PC-3 (cell line): ENCODE data around the gene TEC. TPM values are rescaled to one million over a fixed set of nuclear protein-coding genes. Genes with fewer than 3 reads are reported as not detected.

Source experiments
- ATAC-seq: fragments of 200-7000 bp; cut with Tn5 transposase; 2 replicates; pipeline ENCODE4 v1.9.1; 2020; ENCODE audit warnings: mild to moderate bottlenecking, moderate library complexity
- BruUV-seq: library from RNA; stranded (reverse); fragments of 400-500 nt; replicated peaks from 2 replicates; lab custom pipeline; 2021; lab: Mats Ljungman, UMichigan
- CTCF ChIA-PET: fragments of 300-600 bp; sonication (Branson Sonifier 250); formaldehyde crosslinking; loops from one replicate; lab custom pipeline; 2022; ENCODE audit warnings: antibody characterized with exemption; lab: Charles Lee
- POLR2A ChIA-PET: fragments of 300-600 bp; sonication (Branson Sonifier 250); formaldehyde crosslinking; loops from one replicate; lab custom pipeline; 2022; ENCODE audit warnings: antibody characterized with exemption; ENCODE audit not compliant: unreplicated experiment; lab: Charles Lee
- DNase-seq: peaks from one replicate; pipeline ENCODE4 v3.0.0-alpha.2; 2015
- H2AFZ ChIP-seq: fragments of 300-600 bp; sonication (generic); 2 replicates; pipeline ENCODE4 v1.6.0; 2016; ENCODE audit warnings: antibody characterized with exemption, low read length
- H3F3A ChIP-seq: fragments of 300-600 bp; sonication (generic); one replicate; pipeline ENCODE4 v1.6.0; 2017; ENCODE audit warnings: antibody characterized with exemption, low read length, control low read depth, mild to moderate bottlenecking; ENCODE audit not compliant: unreplicated experiment
- H3K27ac ChIP-seq: fragments of 300-600 bp; sonication (generic); 2 replicates; pipeline ENCODE4 v1.5.1; 2016; ENCODE audit warnings: mild to moderate bottlenecking, low read length
- H3K27me3 ChIP-seq: fragments of 300-600 bp; sonication (generic); 2 replicates; pipeline ENCODE4 v1.6.1; 2016; ENCODE audit warnings: low read length, mixed read lengths
- H3K36me3 ChIP-seq: fragments of 300-600 bp; sonication (generic); 2 replicates; pipeline ENCODE4 v1.6.1; 2016; ENCODE audit warnings: low read depth, mixed run types, low read length, mixed read lengths
- H3K4me1 ChIP-seq: fragments of 300-600 bp; sonication (generic); 2 replicates; pipeline ENCODE4 v1.5.1; 2016; ENCODE audit warnings: low read length; ENCODE audit not compliant: insufficient read depth
- H3K4me2 ChIP-seq: fragments of 300-600 bp; sonication (generic); 2 replicates; pipeline ENCODE4 v1.6.0; 2016; ENCODE audit warnings: low read length
- H3K4me3 ChIP-seq: fragments of 300-600 bp; sonication (generic); 2 replicates; pipeline ENCODE4 v1.5.1; 2016; ENCODE audit warnings: mild to moderate bottlenecking, low read length, mixed read lengths
- H3K79me2 ChIP-seq: fragments of 300-600 bp; sonication (generic); 2 replicates; pipeline ENCODE4 v1.6.1; 2017; ENCODE audit warnings: low read length, mixed read lengths
- H3K9ac ChIP-seq: fragments of 300-600 bp; sonication (generic); 2 replicates; pipeline ENCODE4 v1.6.0; 2016; ENCODE audit warnings: mild to moderate bottlenecking, low read length
- H3K9me2 ChIP-seq: fragments of 300-600 bp; sonication (generic); replicated peaks from 2 replicates; pipeline ENCODE4 v1.6.1; 2016; ENCODE audit warnings: mixed run types, low read length, mixed read lengths
- H3K9me3 ChIP-seq: fragments of 300-600 bp; sonication (generic); 2 replicates; pipeline ENCODE4 v1.6.1; 2016; ENCODE audit warnings: low read length, mixed read lengths
- H4K20me1 ChIP-seq: fragments of 300-600 bp; sonication (generic); 2 replicates; pipeline ENCODE4 v1.6.1; 2016; ENCODE audit warnings: low read length, mixed read lengths
- CTCF ChIP-seq: fragments of 300-600 bp; sonication (generic); conservative IDR thresholded peaks from 2 replicates; pipeline ENCODE4 v1.5.1; 2017; ENCODE audit warnings: antibody characterized with exemption, low read depth, mild to moderate bottlenecking, low read length
- EZH2 ChIP-seq: fragments of 300-600 bp; sonication (generic); IDR thresholded peaks from one replicate; pipeline ENCODE4 v1.6.1; 2017; ENCODE audit warnings: antibody characterized with exemption, mild to moderate bottlenecking, low read length; ENCODE audit not compliant: unreplicated experiment
- EZH2phosphoT487 ChIP-seq: fragments of 300-600 bp; sonication (generic); IDR thresholded peaks from 2 replicates; pipeline ENCODE4 v1.6.1; 2018; ENCODE audit warnings: mild to moderate bottlenecking, antibody characterized with exemption, low read length, borderline replicate concordance
- intact Hi-C: fragments of 100-400 bp; cut with micrococcal nuclease; formaldehyde crosslinking; loops from 2 replicates; pipeline ENCODE4 v1.9.0; 2023
- total RNA-seq: library from RNA; depleted of rRNA; stranded (reverse); fragments of >200 nt; gene quantifications from 2 replicates; pipeline ENCODE4 v1.2.3, GENCODE V29; 2014

TEC gene
- total RNA-seq, 1 experiment from 2014 or later: 10.4 TPM

- no TSS peak for BruUV-seq
- DNase-seq (no peak), ATAC-seq (no peak)
- Histone ChIP-seq H3K27me3 (no peaks in the 10 kb centered on the region), H3F3A (no peaks in the 10 kb centered on the region), H3K9me2 (no peaks in the 10 kb centered on the region), H3K4me2 (no peak overlapping the region), H4K20me1 (no peaks in the 10 kb centered on the region), H3K9ac (no peak overlapping the region), H3K27ac (no peak overlapping the region), H2AFZ (no peak overlapping the region), H3K9me3 (no peaks in the 10 kb centered on the region), H3K79me2 (peaks cover 11% of the 10 kb centered on the region; the same call in 1 of the 2 replicates), H3K4me3 (no peak overlapping the region), H3K36me3 (no peaks in the 10 kb centered on the region), H3K4me1 (peaks cover 23% of the 10 kb centered on the region)
- intact Hi-C loops: no loop called here
- no peak for TF ChIP-seq EZH2phosphoT487
- no peak for TF ChIP-seq EZH2
- no peak for TF ChIP-seq CTCF
- POLR2A ChIA-PET: no interaction called here
- CTCF ChIA-PET: no interaction called here
Measured at GRCh38 chr4:48250343-48250742, 19.3 kb downstream of the TEC start.

- CTCF ChIA-PET: no interaction called here
- Histone ChIP-seq H3K4me2 (no peak overlapping the region), H3F3A (no peaks in the 10 kb centered on the region), H3K27ac (no peak overlapping the region), H3K4me1 (peaks cover 23% of the 10 kb centered on the region), H3K36me3 (no peaks in the 10 kb centered on the region), H3K79me2 (peaks cover 11% of the 10 kb centered on the region; the same call in 1 of the 2 replicates), H3K27me3 (no peaks in the 10 kb centered on the region), H3K9ac (no peak overlapping the region), H2AFZ (no peak overlapping the region), H3K9me2 (no peaks in the 10 kb centered on the region), H3K9me3 (no peaks in the 10 kb centered on the region), H4K20me1 (no peaks in the 10 kb centered on the region), H3K4me3 (no peak overlapping the region)
- no peak for ATAC-seq
- no peak for DNase-seq
- intact Hi-C loops: no loop called here
- BruUV-seq: no TSS peak
- POLR2A ChIA-PET: no interaction called here
- TF ChIP-seq CTCF (no peak), EZH2 (no peak), EZH2phosphoT487 (no peak)
Measured at GRCh38 chr4:48249378-48249777, 20.3 kb downstream of the TEC start.

DNA sequence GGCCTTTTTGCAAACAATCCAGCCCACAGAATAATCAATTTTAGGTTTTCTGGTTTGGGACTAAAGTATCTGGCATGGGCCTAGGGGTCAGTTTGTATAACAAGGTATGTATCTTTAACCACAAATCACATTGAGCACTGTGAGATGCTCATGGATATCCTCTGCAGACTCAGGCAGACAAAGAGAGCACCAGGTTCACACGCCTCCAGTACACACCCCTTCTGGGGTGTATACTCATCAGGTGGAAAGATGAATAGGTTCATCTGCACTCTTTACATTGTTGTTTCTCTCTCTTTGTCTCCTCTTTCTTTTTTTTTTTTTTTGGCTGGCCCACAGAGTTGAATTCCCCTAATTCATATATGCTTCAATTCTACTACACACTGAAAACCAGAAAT is 21.1 kb downstream of the TEC start:
- no peaks in the 10 kb centered on the region for H3K27me3 ChIP-seq
- no peaks in the 10 kb centered on the region for H3K9me2 ChIP-seq
- CTCF ChIA-PET: no interaction called here
- H3K27ac ChIP-seq: no peak overlapping the region
- ATAC-seq: no peak
- no peak overlapping the region for H3K9ac ChIP-seq
- no TSS peak for BruUV-seq
- H3K36me3 ChIP-seq: no peaks in the 10 kb centered on the region
- H2AFZ ChIP-seq: no peak overlapping the region
- H3F3A ChIP-seq: no peaks in the 10 kb centered on the region
- H4K20me1 ChIP-seq: no peaks in the 10 kb centered on the region
- no peak overlapping the region for H3K4me2 ChIP-seq
- peaks cover 11% of the 10 kb centered on the region; the same call in 1 of the 2 replicates for H3K79me2 ChIP-seq
- intact Hi-C loops: no loop called here
- TF ChIP-seq EZH2 (no peak), EZH2phosphoT487 (no peak), CTCF (no peak)
- H3K4me3 ChIP-seq: no peak overlapping the region
- H3K4me1 ChIP-seq: peaks cover 23% of the 10 kb centered on the region
- DNase-seq: no peak
- no peaks in the 10 kb centered on the region for H3K9me3 ChIP-seq
- POLR2A ChIA-PET: no interaction called here
